Medulla oblongata (tissue), 1 donor: ENCODE data around the gene LRRC75A.

Experiments
- DNase-seq: peaks from one replicate; pipeline ENCODE4 v3.0.0-alpha.2; 2015; ENCODE audit errors: extremely low spot score

LRRC75A gene

GRCh38 chr17:16494059-16494458 lies 2.1 kb upstream of the LRRC75A start:
- no peak for DNase-seq

- DNase-seq = no peak
Measured at GRCh38 chr17:16493531-16494046, 1.6 kb upstream of the LRRC75A start.

GRCh38 chr17:16492613-16493530 lies 879 bp upstream of the LRRC75A start:
- DNase-seq = no peak

DNA sequence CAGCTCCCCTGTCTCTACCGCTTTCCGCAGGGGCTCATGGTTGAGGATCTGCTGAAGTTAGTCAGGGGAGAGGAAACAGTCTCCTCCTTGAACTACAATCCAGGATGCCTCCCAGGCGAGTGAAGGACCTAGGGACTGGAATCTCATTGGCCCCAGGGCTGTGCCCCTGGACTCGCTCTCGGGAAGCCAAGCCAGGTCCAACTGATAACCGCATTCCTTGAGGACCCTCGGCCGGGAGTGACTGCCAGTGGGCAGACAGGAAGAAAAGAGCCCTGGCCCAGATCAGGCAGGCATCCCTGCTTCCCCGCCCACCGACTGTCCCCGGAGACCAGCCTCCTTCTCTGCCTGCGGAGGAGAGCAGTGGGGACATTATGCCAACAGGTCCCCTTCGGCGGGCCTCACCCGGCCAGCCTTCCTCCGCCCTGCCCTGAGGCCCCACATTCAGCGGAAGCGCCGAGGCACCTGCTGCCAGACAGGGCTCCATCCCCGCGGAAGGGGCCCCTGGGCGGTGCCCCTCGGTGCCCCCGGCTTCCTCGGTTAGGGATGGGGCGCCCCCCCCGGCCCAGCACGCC lies 776 bp downstream of the LRRC75A start:
- no peak for DNase-seq

GRCh38 chr17:16489431-16489830 lies 2.6 kb downstream of the LRRC75A start:
- DNase-seq = no peak

DNA sequence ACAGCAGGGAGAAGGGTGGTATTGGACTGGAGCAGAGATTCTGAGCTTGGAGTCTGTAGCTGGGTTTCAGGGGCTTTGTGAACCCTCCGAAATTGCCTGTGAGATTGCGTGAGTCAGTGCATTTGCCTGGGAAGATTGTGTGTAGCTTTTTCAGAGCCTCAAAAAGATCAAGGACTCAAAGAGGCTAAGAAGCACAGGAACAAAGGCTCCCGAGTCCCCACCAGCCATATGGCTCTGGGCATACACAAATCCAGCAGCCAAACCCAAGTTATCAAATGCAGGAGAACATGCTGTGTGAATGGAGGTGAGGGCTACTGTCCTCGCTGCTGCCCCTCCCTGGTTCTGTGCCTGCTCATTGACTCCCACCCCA lies 3.0 kb downstream of the LRRC75A start:
- no peak for DNase-seq

DNA sequence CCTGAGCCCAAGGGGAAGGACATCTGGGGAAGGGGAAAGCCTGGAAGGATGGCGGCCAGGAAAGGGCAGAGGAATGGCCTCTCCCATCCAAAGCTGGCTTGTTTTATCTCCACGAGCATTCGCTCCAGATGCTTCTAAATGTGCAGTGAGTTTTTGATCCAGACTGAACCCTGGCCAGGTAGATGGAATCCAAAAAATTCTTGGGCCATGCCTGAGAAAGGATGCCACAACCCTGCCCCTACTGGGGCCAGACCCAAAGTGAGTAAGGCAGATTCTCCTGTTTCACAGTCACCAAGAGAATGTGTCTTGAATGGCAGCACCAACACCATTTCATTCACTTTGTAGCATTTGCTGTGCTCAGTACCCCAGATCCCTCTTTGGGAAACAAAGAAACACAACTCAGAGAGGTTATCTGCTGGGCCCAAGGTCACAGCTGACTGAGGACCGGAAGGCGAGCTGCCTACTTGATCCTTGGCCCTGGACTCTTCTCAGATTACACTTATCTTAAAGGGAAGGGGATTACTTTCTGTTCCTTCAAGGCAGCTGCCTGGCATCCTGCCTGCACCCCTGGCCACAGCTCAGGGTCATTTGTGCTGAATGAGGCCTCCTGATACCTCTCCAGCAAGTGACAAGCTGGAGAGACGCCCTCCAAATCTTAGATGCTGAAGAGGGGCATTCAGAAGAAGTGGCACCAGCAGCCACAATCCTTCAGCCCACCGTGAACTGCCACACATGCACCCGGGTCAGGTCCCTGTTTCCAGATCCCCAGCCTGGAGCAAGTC lies 3.6 kb downstream of the LRRC75A start:
- no peak for DNase-seq

GRCh38 chr17:16486373-16487250 lies 5.4 kb downstream of the LRRC75A start:
- peak; percentile 60 for DNase-seq

- DNase-seq = peak; percentile 35
Measured at GRCh38 chr17:16484445-16485175, 7.4 kb downstream of the LRRC75A start.

- no peak for DNase-seq
Measured at GRCh38 chr17:16483021-16483645, 8.9 kb downstream of the LRRC75A start.

DNA sequence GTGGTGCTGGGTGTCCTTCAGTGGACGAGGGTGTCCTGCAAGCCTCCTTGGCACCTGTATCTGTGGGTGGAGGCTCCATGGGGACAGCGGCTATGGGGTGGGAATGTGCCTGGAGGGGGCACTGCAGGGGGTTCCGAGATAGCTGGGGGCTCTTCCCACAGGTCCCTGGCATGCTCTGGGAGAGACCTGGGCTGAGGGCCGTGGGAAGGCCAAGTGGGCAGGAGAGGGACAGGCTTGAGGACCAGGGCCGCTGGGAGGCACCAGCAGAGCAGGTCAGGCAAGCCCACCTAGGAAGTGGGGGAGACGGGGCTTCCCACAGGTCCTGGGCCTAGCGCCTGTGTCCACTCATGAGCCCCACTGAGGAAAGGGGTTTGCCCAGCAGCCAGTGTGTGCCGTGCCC lies 9.7 kb downstream of the LRRC75A start:
- DNase-seq = no peak

DNA sequence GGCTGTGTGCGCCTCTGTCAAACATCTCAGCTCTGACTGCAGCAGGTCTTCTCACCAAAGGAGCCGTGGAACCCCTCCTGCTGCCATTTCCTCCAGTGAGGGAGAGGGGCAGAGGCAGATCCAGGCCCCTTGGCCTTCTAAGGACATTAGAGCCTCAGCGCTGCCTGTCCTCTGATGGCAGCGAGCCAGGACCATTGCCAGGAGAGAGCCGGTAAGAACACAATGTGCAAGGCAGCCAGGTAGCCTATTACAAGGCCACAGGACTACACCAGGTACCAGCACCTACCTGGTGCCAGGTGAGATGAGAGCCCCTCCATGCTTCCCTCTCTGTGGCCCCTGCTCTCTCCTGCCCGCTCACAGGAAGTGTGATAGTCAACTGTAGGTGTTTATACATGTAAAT lies 11.0 kb downstream of the LRRC75A start:
- no peak for DNase-seq

DNA sequence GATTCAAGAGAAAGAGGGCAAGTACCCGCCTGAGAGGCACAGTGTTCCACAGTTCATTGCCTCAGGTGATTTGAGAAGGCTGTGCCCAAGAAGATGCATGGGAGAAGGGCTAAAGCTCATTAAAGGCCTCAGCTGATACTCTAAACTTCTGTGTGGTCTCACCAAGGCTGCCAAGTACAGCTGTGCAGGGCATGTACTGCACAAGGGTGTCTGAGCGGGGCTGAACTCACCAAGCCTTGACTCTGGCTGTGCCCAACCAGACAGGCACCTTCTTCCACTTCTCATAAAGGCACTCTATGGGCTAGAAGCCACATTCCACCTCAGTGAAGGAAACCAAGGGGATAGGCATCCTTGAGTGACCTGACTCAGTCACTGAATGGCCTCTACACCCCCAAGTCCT lies 12.7 kb downstream of the LRRC75A start:
- no peak for DNase-seq

GRCh38 chr17:16478649-16479048 lies 13.3 kb downstream of the LRRC75A start:
- no peak for DNase-seq

DNA sequence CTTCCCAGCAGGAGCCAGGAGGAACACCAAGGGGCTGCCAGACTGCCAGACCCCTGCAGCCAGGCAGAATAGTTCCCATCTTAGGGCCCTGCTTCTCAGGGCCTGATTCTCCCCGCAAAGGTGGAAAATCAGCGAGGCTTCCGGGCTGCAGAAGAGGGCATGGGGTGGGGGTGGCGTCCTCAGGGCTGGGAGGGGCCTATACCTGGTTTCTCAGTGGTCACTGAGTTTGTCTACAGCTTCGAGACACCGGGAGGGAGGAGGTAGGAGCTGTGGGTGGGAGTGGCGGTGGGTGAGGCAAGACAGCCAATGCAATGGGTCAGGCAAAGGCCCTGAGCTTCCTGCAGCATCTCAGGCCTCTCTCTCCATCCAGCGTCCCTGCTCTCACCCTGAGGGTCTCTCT lies 14.3 kb downstream of the LRRC75A start:
- no peak for DNase-seq

DNA sequence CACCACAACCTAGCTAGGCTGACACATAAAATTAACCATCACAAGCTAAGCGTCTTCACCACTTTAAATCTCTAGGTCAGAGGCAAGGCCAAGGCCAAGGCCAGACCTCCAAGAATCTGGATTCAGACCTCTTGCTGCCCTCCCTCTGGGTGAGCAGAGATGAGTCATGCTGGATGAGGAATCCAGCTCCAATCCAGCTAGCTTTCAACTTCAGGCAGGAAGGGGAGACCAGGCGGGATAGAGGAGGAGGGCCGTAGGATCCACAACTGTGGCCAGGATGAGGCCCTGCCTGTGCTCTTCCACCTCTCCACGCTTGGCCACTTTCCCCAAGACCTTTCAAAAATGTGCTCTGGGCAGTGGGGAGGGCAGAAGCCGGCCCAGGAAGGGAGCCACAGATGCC lies 14.7 kb downstream of the LRRC75A start:
- DNase-seq = no peak

- DNase-seq = peak; percentile 30
Measured at GRCh38 chr17:16475179-16475704, 16.8 kb downstream of the LRRC75A start.

DNA sequence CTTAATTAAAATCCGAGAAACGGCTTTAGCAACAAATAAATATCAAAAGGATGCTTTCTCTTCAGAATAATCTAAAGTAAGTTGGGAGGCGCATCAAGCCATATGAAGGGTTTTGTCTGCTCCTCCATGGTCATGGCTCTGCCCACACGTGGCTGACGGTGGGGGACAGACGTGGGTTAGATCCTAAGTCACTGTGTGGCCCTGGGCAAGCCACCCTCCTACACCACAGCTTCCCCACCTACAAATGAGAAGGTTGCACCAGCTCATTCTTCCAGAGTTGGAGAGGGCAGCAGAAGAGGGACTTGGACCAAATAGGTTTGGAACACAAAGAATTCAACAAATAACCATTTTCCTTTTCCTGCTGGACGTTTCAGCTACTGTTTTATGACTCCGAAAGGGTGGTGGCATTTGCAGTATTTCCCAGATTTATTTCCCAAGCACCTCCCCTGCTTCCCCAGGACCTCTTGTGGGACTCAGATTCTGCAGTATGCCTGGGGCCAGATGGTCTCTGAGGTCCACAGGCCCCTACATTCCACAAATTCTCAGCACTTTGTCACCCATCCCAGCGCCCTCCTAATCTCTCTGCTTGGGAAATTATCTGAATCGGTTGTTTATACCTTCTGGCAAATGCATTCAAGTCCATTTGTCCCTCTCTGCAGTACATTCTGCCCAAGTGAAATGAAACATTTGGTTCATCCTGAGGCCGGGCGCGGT lies 17.8 kb downstream of the LRRC75A start:
- DNase-seq = no peak
